GM18498 (cell line): Measurements from ENCODE around the gene ZNF280A.
"Not testable (repeated sequence)": the region's sequence is repeated elsewhere in the genome, so short reads cannot be mapped to it uniquely, and the experiment has no call there.

Experiments
- ATAC-seq: cut with Tn5 transposase; IDR thresholded peaks from one replicate; pipeline ENCODE4 v1.9.1; 2021; ENCODE audit warnings: mild to moderate bottlenecking, moderate library complexity; ENCODE audit not compliant: unreplicated experiment

ZNF280A gene

DNA sequence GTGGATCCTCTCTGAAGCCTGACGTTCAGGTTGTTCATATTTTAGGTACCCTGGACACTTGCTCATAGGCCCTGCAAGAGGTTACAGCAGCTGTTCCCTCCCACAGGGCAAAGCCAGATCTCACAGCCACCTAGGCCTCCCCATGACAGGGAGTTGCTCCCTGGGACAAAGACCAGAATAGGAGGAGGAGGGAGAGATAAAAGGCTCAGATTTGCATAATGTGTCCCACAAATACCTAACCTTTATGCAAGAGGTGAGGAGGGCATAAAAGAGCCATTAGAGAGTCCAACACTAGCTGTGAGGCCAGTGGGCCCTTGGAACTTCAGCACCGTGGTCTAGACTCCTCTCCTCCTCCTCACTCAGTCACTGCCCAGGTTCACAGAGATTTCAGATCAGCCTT, 45.3 kb downstream of the ZNF280A start:
- ATAC-seq: no peak

DNA sequence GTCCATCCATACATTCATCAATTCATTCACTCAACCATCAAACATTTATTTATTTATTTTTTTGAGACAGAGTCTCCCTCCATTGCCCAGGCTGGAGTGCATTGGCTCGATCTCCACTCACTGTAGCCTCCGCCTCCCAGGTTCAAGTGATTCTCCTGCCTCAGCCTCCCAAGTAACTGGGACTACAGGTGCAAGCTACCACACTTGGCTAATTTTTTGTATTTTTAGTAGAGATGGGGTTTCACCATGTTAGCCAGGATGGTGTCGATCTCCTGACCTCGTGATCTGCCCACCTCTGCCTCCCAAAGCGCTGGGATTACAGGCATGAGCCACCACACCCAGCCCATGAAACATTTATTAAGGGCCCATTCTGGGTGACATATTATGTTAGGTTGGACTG, 49.0 kb downstream of the ZNF280A start:
- ATAC-seq: not testable (repeated sequence)

DNA sequence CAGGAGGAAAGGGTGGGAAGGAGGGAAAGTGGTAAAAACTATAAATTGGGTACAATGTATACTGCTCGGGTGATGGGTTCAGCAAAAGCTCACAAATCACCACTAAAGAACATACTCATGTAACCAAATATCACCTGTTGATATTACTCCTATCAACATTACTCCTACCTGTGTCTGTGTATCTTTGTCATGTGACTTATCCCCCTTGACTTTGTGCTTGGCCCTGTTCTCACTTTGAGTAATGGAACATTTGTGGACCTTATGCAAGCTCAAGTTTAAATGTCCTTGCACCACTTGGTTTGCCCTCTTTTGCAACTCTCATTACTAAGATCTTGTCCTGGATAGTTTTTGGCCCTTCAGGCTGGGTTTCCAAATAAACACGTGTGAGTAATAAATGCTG, 50.5 kb downstream of the ZNF280A start:
- no peak for ATAC-seq

DNA sequence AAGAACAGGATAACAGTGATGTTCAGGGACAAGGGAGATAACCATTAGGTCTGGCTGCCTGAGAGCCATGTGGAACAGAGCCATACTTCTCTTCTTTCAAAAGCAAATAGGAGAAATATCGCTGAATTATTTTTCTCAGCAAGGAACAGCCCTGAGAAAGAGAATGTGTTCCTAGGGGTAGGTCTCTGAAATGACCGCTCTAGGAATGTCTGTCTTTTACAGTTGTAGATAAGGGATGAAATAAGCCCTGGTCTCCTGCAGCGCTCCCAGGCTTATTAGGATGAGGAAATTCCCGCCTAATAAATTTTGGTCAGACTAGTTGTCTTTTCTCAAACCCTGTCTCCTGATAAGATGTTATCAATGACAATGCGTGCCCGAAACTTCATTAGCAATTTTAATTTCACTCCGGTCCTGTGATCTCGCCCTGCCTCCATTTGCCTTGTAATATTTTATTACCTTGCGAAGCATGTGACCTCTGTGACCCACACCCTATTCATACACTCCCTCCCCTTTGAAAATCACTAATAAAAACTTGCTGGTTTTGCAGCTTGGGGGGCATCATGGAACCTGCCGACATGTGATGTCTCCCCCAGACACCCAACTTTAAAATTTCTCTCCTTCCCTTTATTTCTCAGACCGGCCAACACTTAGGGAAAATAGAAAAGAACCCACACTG, 51.1 kb downstream of the ZNF280A start:
- ATAC-seq: not testable (repeated sequence)

DNA sequence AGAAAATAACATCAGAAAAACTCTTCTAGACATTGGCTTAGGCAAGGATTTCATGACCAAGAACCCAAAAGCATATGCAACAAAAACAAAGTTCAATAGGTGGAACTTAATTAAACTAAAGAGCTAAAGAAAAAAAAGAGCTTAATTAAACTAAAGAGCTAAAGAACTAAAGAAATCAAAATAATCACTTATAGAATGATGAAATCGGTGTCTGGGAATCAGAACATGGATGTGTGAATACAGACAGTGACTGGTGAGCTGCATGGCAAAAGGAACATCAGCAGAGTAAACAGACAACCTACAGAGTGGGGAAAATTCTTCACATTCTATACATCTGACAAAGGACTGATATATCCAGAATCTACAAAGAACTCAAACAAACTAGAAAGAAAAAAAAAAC, 53.0 kb downstream of the ZNF280A start:
- ATAC-seq: no peak

DNA sequence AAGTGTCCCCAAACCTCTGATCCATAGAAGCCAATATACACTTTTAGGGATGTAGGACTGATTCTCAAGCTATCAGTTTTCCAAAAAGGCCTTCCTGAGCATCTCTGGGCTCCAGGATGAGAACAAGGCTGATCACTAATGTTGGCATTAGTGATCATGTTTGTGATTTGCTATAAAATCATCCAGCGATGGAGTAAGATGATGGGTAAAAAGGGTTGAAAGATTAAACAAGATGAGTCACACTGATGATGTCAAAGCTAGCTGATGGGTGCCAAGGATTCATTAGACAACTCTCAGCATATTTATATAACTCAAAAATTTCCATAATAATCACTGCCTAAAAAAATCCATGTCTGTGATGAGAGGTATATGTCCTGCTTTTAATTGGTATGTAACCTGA, 54.3 kb downstream of the ZNF280A start:
- ATAC-seq: no peak

DNA sequence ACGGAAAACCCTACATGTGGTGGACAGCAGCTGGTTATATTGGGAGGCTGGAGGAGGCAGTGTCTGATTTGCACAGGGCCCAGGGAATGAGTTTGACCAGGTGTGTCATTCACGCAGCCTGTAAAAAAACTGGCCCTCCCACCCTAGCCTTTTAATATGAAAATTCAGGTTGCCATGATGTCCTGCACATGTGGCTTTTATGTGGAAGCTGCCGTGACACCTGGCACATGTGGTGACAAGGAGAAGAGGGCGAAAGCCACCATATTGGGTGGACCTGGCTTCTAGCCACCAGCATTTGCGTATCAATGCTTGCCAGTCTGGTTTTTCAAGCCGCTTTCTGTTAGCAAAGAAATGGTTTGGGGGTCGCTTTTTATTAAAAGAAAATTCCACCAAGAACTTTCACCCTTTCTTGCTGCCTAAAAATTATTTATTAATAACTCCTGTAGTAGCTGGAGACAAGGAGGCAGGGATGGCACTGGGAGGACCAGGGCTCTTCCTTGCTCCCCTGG, 54.9 kb downstream of the ZNF280A start:
- no peak for ATAC-seq

DNA sequence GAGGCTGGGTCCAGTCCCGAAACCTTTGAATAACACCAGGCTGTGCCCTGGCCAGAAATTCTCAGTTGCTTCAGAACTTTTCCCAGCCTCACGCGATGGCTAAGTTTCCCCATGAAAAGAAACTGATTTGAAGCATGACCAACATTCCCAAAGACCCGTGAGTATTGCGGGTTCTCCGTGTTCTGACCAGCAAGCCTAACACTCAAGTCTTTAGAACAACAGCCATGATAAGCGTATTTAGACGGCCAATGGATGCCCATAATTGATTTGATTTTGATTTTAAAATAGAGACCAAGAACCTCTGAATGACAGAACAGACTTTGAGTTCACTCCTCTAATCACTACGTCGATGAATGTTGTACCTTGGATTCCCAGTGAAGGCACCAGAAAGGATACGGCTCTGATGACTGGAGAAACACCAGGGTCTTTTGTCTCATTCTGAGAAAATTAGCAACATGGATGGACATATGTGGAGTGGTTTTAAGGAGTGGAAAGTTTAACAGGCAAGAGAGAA, 55.5 kb downstream of the ZNF280A start:
- ATAC-seq: no peak

DNA sequence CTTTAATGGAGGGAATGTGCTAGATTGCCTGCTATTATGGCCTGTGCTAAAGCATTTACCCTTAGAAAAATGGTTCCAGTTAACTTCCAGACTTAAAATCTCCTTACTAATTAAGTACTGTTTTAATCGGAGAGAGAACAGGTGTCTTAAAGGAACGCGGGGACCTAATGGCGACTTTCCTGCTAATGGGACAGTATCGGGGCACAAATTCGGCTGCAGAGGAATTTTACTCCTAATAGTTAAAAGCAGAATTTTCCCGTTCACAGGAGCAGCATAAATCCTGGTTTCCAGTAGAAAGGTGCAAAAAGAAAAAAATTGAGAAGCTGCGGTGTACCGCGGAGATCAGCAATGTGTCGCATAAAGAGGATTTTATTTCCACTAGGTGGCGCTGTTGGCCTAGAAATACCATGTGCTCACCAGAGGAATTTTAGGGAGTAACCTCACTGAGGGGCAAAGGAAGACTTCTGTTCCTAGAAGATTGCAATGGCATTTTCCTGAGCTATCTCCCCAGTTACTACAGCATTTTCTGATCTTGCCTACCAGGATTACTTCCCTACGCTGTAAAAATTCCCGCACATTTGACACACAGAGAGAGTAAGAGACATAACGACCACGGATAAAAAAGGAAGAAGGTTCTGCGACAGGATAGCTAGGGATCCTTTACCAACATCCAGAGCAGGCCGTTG, 56.1 kb downstream of the ZNF280A start:
- no peak for ATAC-seq
